H9 (cell line): ENCODE measurements around the gene FBXO24. TPM values are rescaled to one million over a fixed set of nuclear protein-coding genes. Genes with fewer than 3 reads are reported as not detected.

Experiments used
- DNase-seq: peaks from one replicate; pipeline ENCODE4 v3.0.0-alpha.2; 2017
- H2AFZ ChIP-seq: one replicate; pipeline ENCODE4 v1.6.1; 2013; ENCODE audit warnings: mild to moderate bottlenecking, low read length, control low read depth, moderate library complexity
- H2AK5ac ChIP-seq: 2 replicates; pipeline ENCODE4 v1.6.1; 2013; ENCODE audit warnings: low read length, control low read depth, mixed read lengths; ENCODE audit not compliant: insufficient read length
- H2BK120ac ChIP-seq: one replicate; pipeline ENCODE4 v1.6.1; 2013; ENCODE audit warnings: low read depth, mild to moderate bottlenecking, low read length, control low read depth, inconsistent platforms; ENCODE audit not compliant: poor library complexity, severe bottlenecking
- H2BK12ac ChIP-seq: 2 replicates; pipeline ENCODE4 v1.6.1; 2013; ENCODE audit warnings: low read length, control low read depth, mixed read lengths, low read depth; ENCODE audit not compliant: insufficient read length
- H2BK15ac ChIP-seq: 2 replicates; pipeline ENCODE4 v1.6.1; 2013; ENCODE audit warnings: low read depth, low read length, control low read depth
- H2BK20ac ChIP-seq: one replicate; pipeline ENCODE4 v1.6.1; 2013; ENCODE audit warnings: low read depth, mild to moderate bottlenecking, low read length, control low read depth, inconsistent platforms; ENCODE audit not compliant: poor library complexity, severe bottlenecking
- H2BK5ac ChIP-seq: 2 replicates; pipeline ENCODE4 v1.6.1; 2013; ENCODE audit warnings: low read length, control low read depth, mixed read lengths; ENCODE audit not compliant: insufficient read length
- H3K14ac ChIP-seq: 2 replicates; pipeline ENCODE4 v1.6.1; 2013; ENCODE audit warnings: low read length, control low read depth; ENCODE audit not compliant: insufficient read depth
- H3K18ac ChIP-seq: 2 replicates; pipeline ENCODE4 v1.6.1; 2013; ENCODE audit warnings: low read depth, mild to moderate bottlenecking, mixed read lengths, low read length, control low read depth; ENCODE audit not compliant: insufficient read length
- H3K23ac ChIP-seq: 2 replicates; pipeline ENCODE4 v1.6.1; 2013; ENCODE audit warnings: low read length, control low read depth, mixed read lengths, low read depth; ENCODE audit not compliant: insufficient read length
- H3K23me2 ChIP-seq: 2 replicates; pipeline ENCODE4 v1.6.1; 2013; ENCODE audit warnings: low read depth, mild to moderate bottlenecking, mixed read lengths, low read length, control low read depth; ENCODE audit not compliant: insufficient read length, poor library complexity, severe bottlenecking
- H3K27ac ChIP-seq: 2 replicates; pipeline ENCODE4 v1.5.1; 2013; ENCODE audit warnings: low read length, control low read depth, mixed read lengths, low read depth; ENCODE audit not compliant: insufficient read length
- H3K27me3 ChIP-seq: 2 replicates; pipeline ENCODE4 v1.6.1; 2013; ENCODE audit warnings: low read length, control low read depth, inconsistent platforms; ENCODE audit not compliant: insufficient read depth
- H3K4ac ChIP-seq: 2 replicates; pipeline ENCODE4 v1.6.1; 2013; ENCODE audit warnings: low read depth, mild to moderate bottlenecking, control low read depth, inconsistent platforms, low read length, moderate library complexity
- H3K4me1 ChIP-seq: 2 replicates; pipeline ENCODE4 v1.6.1; 2013; ENCODE audit warnings: low read length, control low read depth, inconsistent platforms; ENCODE audit not compliant: insufficient read depth
- H3K4me2 ChIP-seq: 2 replicates; pipeline ENCODE4 v1.6.1; 2013; ENCODE audit warnings: low read length, control low read depth, mixed read lengths; ENCODE audit not compliant: insufficient read length, insufficient read depth
- H3K56ac ChIP-seq: 2 replicates; pipeline ENCODE4 v1.6.1; 2013; ENCODE audit warnings: low read depth, mild to moderate bottlenecking, mixed read lengths, low read length, control low read depth; ENCODE audit not compliant: insufficient read length
- H3K79me1 ChIP-seq: 2 replicates; pipeline ENCODE4 v1.6.1; 2013; ENCODE audit warnings: low read depth, mild to moderate bottlenecking, moderate library complexity, low read length, control low read depth, inconsistent platforms; ENCODE audit not compliant: insufficient read depth, poor library complexity, severe bottlenecking
- H3K79me2 ChIP-seq: 2 replicates; pipeline ENCODE4 v1.6.1; 2013; ENCODE audit warnings: low read length, control low read depth, inconsistent platforms; ENCODE audit not compliant: insufficient read depth
- H3K9ac ChIP-seq: 2 replicates; pipeline ENCODE4 v1.6.1; 2013; ENCODE audit warnings: low read length, control low read depth, mixed read lengths; ENCODE audit not compliant: insufficient read length; ENCODE audit errors: extremely low read depth
- H3K9me3 ChIP-seq: one replicate; pipeline ENCODE4 v1.6.1; 2013; ENCODE audit warnings: low read depth, low read length, inconsistent platforms; ENCODE audit not compliant: control insufficient read depth
- H3T11ph ChIP-seq: one replicate; pipeline ENCODE4 v1.6.1; 2013; ENCODE audit warnings: mild to moderate bottlenecking, low read length, control low read depth, inconsistent platforms
- H4K20me1 ChIP-seq: one replicate; pipeline ENCODE4 v1.6.1; 2013; ENCODE audit not compliant: control insufficient read depth, insufficient read length, insufficient read depth
- H4K5ac ChIP-seq: 2 replicates; pipeline ENCODE4 v1.6.1; 2013; ENCODE audit warnings: low read depth, mild to moderate bottlenecking, mixed read lengths, low read length, control low read depth; ENCODE audit not compliant: insufficient read length
- H4K8ac ChIP-seq: replicated peaks from 2 replicates; pipeline ENCODE4 v1.6.1; 2013; ENCODE audit warnings: low read length, control low read depth, mixed read lengths, low read depth; ENCODE audit not compliant: insufficient read length
- H4K91ac ChIP-seq: 2 replicates; pipeline ENCODE4 v1.6.1; 2013; ENCODE audit warnings: low read depth, mild to moderate bottlenecking, moderate library complexity, mixed read lengths, low read length, control low read depth; ENCODE audit not compliant: insufficient read length
- H3K27ac Mint-ChIP-seq, 3 experiments: 2 replicates in 2 of 3; 3 replicates in 1 of 3; pipeline ENCODE4 v1.8.0; 2020 to 2021; ENCODE audit warnings: mixed read lengths in 3 of 3, mild to moderate bottlenecking in 1 of 3, moderate library complexity in 1 of 3
- H3K27me3 Mint-ChIP-seq: 2 replicates; pipeline ENCODE4 v1.8.0; 2021; ENCODE audit warnings: low read depth, mild to moderate bottlenecking, moderate library complexity, mixed read lengths
- H3K36me3 Mint-ChIP-seq, 3 experiments: 2 replicates in 2 of 3; 3 replicates in 1 of 3; pipeline ENCODE4 v1.8.0; 2020 to 2021; ENCODE audit warnings: low read depth in 3 of 3, mixed read lengths in 3 of 3; ENCODE audit not compliant: insufficient read depth in 1 of 3
- H3K4me1 Mint-ChIP-seq, 2 experiments: 2 replicates each; pipeline ENCODE4 v1.8.0; 2020; ENCODE audit warnings: mixed read lengths in 2 of 2
- H3K4me3 Mint-ChIP-seq, 2 experiments: 2 replicates in 1 of 2; 3 replicates in 1 of 2; pipeline ENCODE4 v1.8.0; 2020 to 2021; ENCODE audit warnings: mild to moderate bottlenecking in 2 of 2, mixed read lengths in 2 of 2, moderate library complexity in 1 of 2
- H3K9me3 Mint-ChIP-seq, 2 experiments: 2 replicates in 1 of 2; 3 replicates in 1 of 2; pipeline ENCODE4 v1.8.0; 2020; ENCODE audit warnings: mild to moderate bottlenecking in 2 of 2, mixed read lengths in 2 of 2, moderate library complexity in 1 of 2
- CTCF ChIP-seq: fragments of 200-600 bp; sonication (generic); conservative IDR thresholded peaks from 3 replicates; pipeline ENCODE4 v1.8.0; 2021; ENCODE audit warnings: antibody characterized with exemption, mild to moderate bottlenecking
- WGBS: extraction: QIAGEN DNeasy Blood & Tissue Kit; methylation state at CpG from one replicate; pipeline ENCODE4 v1.1.7; 2013; ENCODE audit warnings: missing lambda C conversion rate, low lambda C conversion rate, mixed read lengths; ENCODE audit not compliant: insufficient read length; ENCODE audit errors: extremely low coverage; 5-methylcytosine and 5-hydroxymethylcytosine counted together
- total RNA-seq: library from RNA; stranded (reverse); gene quantifications from 2 replicates; pipeline ENCODE4 v1.2.1, GENCODE V29; 2021

Gene FBXO24
- total RNA-seq, 1 experiment from 2014 or later, result 0.85 TPM

GRCh38 chr7:100555701-100556100, 30.4 kb upstream of the FBXO24 start:
- no peak overlapping the region for H2AK5ac ChIP-seq
- no peak overlapping the region for H2BK120ac ChIP-seq
- H4K8ac ChIP-seq, result no peak overlapping the region
- no peak overlapping the region for H2AFZ ChIP-seq
- no peak overlapping the region for H4K5ac ChIP-seq
- H3K4me1 ChIP-seq, result no peaks in the 10 kb centered on the region
- no peaks in the 10 kb centered on the region for H3K79me2 ChIP-seq
- H3K23ac ChIP-seq, result no peak overlapping the region
- H4K91ac ChIP-seq, result no peak overlapping the region
- no peak overlapping the region for H3K4me3 Mint-ChIP-seq
- H3K14ac ChIP-seq, result no peak overlapping the region
- H4K20me1 ChIP-seq, result no peaks in the 10 kb centered on the region
- no peak overlapping the region for H2BK20ac ChIP-seq
- no peak overlapping the region for H3K18ac ChIP-seq
- no peak overlapping the region for H3K9ac ChIP-seq
- no peaks in the 10 kb centered on the region for H3K4me1 Mint-ChIP-seq
- no peak overlapping the region for H3T11ph ChIP-seq
- WGBS, result no CpG with 5 or more reads among the region's 5 CpGs
- no peaks in the 10 kb centered on the region for H3K27me3 ChIP-seq
- no peak overlapping the region for H2BK5ac ChIP-seq
- no peaks in the 10 kb centered on the region for H3K27me3 Mint-ChIP-seq
- H3K9me3 ChIP-seq, result no peaks in the 10 kb centered on the region
- no peak overlapping the region for H3K27ac ChIP-seq
- no peaks in the 10 kb centered on the region for H3K23me2 ChIP-seq
- no peak overlapping the region for H2BK12ac ChIP-seq
- H3K27ac Mint-ChIP-seq, result no peak overlapping the region
- no peak for TF ChIP-seq CTCF
- H3K4ac ChIP-seq, result no peak overlapping the region
- H2BK15ac ChIP-seq, result no peak overlapping the region
- DNase-seq, result no peak
- H3K9me3 Mint-ChIP-seq, result no peaks in the 10 kb centered on the region
- H3K79me1 ChIP-seq, result no peaks in the 10 kb centered on the region
- H3K4me2 ChIP-seq, result no peak overlapping the region
- no peak overlapping the region for H3K56ac ChIP-seq
- H3K36me3 Mint-ChIP-seq, result peaks cover 0 to 35% (median 26%) of the 10 kb centered on the region in 3 experiments; a peak in 5 of 7 replicates
